ENCODE results near the gene CADPS2. TPM values are rescaled to one million over a fixed set of nuclear protein-coding genes. Genes with fewer than 3 reads are reported as not detected.

The CADPS2 gene
- total RNA-seq, 6 donors from 2014 or later: 33.3 to 74.7 (median 45.7) TPM

DNA sequence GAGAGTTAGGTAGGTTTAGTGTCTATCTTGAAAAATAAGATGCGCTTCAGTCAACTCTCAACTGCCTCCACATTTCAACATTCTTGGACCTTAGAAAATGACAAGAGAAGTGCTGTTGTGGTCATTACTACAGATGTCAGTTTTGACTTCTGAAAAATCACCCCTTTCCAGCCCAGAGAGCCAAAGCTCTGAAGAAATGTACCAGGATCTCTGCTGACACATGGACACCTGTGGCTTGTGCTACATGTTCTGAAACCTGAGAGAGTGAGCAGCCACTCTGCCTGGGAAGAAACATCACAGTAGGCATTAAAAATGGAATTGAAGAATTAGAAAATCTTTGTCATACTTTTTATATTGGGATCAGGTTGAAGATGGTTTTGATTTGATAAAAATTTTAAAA is 545.8 kb downstream of the CADPS2 start:
- DNase-seq: no peak
- no peaks in the 10 kb centered on the region for H3K27me3 ChIP-seq
- H3K36me3 ChIP-seq: peaks cover 0 to 8% (median 0%) of the 10 kb centered on the region in 4 donors
- H3K9me3 ChIP-seq: no peaks in the 10 kb centered on the region
- no peak overlapping the region for H3K4me3 ChIP-seq
- WGBS, 2 donors: 100% methylated on average over 1 of the region's 1 CpG
- H3K27ac ChIP-seq: no peak overlapping the region
- TF ChIP-seq EP300 (IDR thresholded peaks at IDR 0.05) (no peak), POLR2AphosphoS5 (IDR thresholded peaks at IDR 0.05) (no peak)
- H3K4me1 ChIP-seq: no peaks in the 10 kb centered on the region
- ATAC-seq (ENCODE audit: low FRiP score in 2 of 2): no peak

DNA sequence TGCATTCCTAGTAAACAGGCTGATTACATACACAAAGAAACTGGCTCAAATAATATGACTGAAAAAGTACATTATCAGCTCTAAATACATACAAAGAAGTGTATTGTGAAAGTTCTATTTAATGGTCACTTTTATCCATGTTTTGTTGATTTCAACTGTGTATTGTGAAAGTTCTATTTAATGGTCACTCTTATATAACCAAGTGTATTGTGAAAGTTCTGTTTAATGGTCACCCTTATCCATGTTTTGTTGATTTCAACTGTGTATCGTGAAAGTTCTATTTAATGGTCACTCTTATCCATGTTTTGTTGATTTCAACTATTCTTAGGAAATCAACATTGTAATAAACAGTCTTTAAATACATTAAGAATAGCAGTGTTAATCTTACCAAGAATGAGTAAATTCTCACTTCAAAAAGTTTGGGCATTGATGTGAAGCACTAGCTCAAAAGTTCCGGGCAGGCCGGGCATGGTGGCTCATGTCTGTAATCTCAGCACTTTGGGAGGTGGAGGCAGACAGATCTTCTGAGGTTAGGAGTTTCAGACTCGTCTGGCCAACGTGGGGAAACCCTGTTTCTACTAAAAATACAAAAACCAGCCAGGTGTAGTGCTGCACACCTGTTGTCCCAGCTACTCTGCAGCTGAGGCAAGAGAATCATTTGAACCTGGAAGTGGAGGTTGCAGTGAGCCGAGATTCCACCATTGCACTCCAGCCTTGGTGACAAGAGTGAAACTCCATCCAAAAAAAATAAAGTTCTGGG is 546.9 kb downstream of the CADPS2 start:
- Histone ChIP-seq H3K36me3 (peaks cover 0 to 3% (median 0%) of the 10 kb centered on the region in 4 donors), H3K27me3 (no peaks in the 10 kb centered on the region), H3K9me3 (no peaks in the 10 kb centered on the region), H3K4me3 (no peak overlapping the region), H3K27ac (no peak overlapping the region), H3K4me1 (no peaks in the 10 kb centered on the region)
- TF ChIP-seq POLR2AphosphoS5 (IDR thresholded peaks at IDR 0.05) (no peak), EP300 (IDR thresholded peaks at IDR 0.05) (no peak), POLR2A (IDR thresholded peaks at IDR 0.05) (no peak)
- TF ChIP-seq, protein P1, sequence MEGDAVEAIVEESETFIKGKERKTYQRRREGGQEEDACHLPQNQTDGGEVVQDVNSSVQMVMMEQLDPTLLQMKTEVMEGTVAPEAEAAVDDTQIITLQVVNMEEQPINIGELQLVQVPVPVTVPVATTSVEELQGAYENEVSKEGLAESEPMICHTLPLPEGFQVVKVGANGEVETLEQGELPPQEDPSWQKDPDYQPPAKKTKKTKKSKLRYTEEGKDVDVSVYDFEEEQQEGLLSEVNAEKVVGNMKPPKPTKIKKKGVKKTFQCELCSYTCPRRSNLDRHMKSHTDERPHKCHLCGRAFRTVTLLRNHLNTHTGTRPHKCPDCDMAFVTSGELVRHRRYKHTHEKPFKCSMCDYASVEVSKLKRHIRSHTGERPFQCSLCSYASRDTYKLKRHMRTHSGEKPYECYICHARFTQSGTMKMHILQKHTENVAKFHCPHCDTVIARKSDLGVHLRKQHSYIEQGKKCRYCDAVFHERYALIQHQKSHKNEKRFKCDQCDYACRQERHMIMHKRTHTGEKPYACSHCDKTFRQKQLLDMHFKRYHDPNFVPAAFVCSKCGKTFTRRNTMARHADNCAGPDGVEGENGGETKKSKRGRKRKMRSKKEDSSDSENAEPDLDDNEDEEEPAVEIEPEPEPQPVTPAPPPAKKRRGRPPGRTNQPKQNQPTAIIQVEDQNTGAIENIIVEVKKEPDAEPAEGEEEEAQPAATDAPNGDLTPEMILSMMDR (IDR thresholded peaks at IDR 0.05): no peak
- WGBS, 2 donors: 85 to 93% methylated on average over 6 of the region's 6 CpGs
- DNase-seq: no peak
- no peak for ATAC-seq (ENCODE audit: low FRiP score in 2 of 2)

DNA sequence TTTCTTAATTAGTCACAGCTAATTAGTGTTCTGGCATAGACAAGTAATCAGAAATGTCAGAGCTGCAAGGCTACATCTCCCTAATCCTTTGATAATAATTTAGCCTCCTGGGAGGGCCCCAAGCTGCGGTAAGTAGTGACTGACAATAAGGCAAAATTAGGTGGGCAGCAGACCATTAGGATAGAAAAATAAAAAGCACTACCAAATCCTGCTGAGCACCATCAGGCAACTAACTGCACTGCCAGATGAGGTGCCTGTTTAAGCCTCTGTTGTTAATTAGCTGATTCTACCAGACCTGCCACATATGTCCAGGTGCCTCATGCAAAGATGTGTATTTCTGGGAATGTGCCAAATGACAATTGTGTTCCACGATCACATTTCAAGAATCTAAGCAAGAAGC is 549.2 kb downstream of the CADPS2 start:
- Histone ChIP-seq H3K9me3 (no peaks in the 10 kb centered on the region), H3K27ac (no peak overlapping the region), H3K4me1 (no peaks in the 10 kb centered on the region), H3K36me3 (no peaks in the 10 kb centered on the region), H3K27me3 (no peaks in the 10 kb centered on the region), H3K4me3 (no peak overlapping the region)
- DNase-seq (no peak), ATAC-seq (ENCODE audit: low FRiP score in 2 of 2) (no peak)
- WGBS, 2 donors: 86 to 90% methylated on average over 2 of the region's 2 CpGs
- TF ChIP-seq POLR2AphosphoS5 (IDR thresholded peaks at IDR 0.05): no peak
- no peak for TF ChIP-seq EP300 (IDR thresholded peaks at IDR 0.05)
- TF ChIP-seq POLR2A (IDR thresholded peaks at IDR 0.05): no peak
- TF ChIP-seq, protein P1 (IDR thresholded peaks at IDR 0.05): no peak

DNA sequence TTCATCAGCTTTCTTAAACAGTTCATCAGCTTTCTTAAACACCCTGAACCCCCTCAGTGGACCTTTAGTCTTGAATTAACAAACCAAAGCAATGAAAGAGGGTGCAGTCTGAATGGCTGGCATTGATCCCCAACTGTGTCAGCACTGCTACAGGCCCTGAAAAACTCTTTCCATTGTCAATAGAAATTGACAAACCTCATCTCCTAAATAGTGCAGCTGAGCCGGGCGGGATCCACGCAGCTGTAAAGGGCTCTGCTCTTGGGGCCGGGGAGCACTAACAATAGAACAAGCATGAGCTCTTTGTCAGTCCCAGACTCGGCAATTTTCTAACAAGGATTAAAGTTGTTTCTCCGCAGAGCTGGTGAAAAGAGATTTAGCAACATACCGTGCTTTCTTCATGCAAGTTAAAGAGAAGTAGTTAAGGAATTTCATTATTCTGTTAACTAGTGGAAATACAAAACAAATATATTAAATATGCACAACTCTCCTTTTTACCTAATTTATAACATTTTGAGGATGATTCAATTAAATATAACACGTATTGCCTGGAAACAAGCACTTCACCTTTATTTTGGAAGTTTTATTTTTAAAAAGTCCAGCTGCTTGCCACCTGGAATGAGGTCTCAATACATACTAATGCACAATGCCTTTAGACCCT is 557.0 kb downstream of the CADPS2 start:
- peaks cover 0 to 6% (median 0%) of the 10 kb centered on the region in 4 donors for H3K36me3 ChIP-seq
- no peak overlapping the region for H3K27ac ChIP-seq
- TF ChIP-seq, protein P1 (IDR thresholded peaks at IDR 0.05): no peak
- TF ChIP-seq POLR2A (IDR thresholded peaks at IDR 0.05) (no peak), POLR2AphosphoS5 (IDR thresholded peaks at IDR 0.05) (no peak), EP300 (IDR thresholded peaks at IDR 0.05) (no peak)
- ATAC-seq (ENCODE audit: low FRiP score in 2 of 2) (no peak), DNase-seq (no peak)
- no peak overlapping the region for H3K4me3 ChIP-seq
- H3K4me1 ChIP-seq: no peaks in the 10 kb centered on the region
- no peaks in the 10 kb centered on the region for H3K9me3 ChIP-seq
- WGBS, 2 donors: 73 to 84% methylated on average over 8 of the region's 8 CpGs
- no peaks in the 10 kb centered on the region for H3K27me3 ChIP-seq

DNA sequence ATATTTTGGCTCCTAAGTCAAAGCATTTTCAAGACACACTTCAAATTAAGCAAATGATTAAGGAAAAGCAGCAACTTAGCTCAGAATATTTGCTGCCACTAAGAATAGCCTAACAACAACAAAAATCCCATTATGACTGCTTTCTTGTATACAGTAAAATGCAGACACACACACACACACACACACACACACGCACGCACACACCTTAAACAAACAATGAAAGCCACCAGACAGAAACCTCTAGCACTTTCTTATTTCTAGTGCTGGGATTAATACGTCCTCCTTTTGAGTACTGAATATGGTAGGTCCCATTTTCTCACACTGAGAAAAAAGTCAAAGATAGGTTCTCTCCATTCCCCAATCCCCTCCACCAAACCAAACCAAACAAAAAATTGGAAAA is 558.3 kb downstream of the CADPS2 start:
- DNase-seq (no peak), ATAC-seq (ENCODE audit: low FRiP score in 2 of 2) (no peak)
- Histone ChIP-seq H3K27me3 (no peaks in the 10 kb centered on the region), H3K4me1 (no peaks in the 10 kb centered on the region), H3K4me3 (no peak overlapping the region), H3K36me3 (peaks cover 0 to 6% (median 0%) of the 10 kb centered on the region in 4 donors), H3K9me3 (no peaks in the 10 kb centered on the region), H3K27ac (no peak overlapping the region)
- WGBS, 2 donors: 69 to 73% methylated on average over 3 of the region's 3 CpGs
- TF ChIP-seq POLR2AphosphoS5 (IDR thresholded peaks at IDR 0.05) (no peak), POLR2A (IDR thresholded peaks at IDR 0.05) (no peak), EP300 (IDR thresholded peaks at IDR 0.05) (no peak)
- TF ChIP-seq, protein P1 (IDR thresholded peaks at IDR 0.05): no peak
